Liver (tissue), 9 donors: ENCODE data around the gene HEATR5A. TPM values are rescaled to one million over a fixed set of nuclear protein-coding genes. Genes with fewer than 3 reads are reported as not detected.

Experiments used
- DNase-seq: peaks from one replicate; pipeline ENCODE4 v3.0.0-alpha.2; 2017; ENCODE audit warnings: low spot score
- H3K27ac ChIP-seq, 2 donors: one replicate each; pipeline ENCODE4 v1.7.0; 2013; ENCODE audit warnings: inconsistent platforms in 2 of 2, low read length in 2 of 2, control low read depth in 1 of 2, low read depth in 1 of 2, mild to moderate bottlenecking in 1 of 2
- H3K27me3 ChIP-seq, 4 donors: one replicate each; pipeline versions ENCODE4 v1.6.1 to v1.7.0; 2013; ENCODE audit warnings: low read length in 3 of 4, inconsistent platforms in 1 of 4, mild to moderate bottlenecking in 1 of 4, moderate library complexity in 1 of 4; ENCODE audit not compliant: control insufficient read depth in 4 of 4, insufficient read depth in 4 of 4
- H3K36me3 ChIP-seq, 4 donors: one replicate each; pipeline versions ENCODE4 v1.6.1 to v1.7.0; 2013; ENCODE audit warnings: low read length in 3 of 4, mild to moderate bottlenecking in 3 of 4, low read depth in 1 of 4, moderate library complexity in 1 of 4; ENCODE audit not compliant: control insufficient read depth in 4 of 4, insufficient read depth in 3 of 4
- H3K4me1 ChIP-seq, 4 donors: one replicate each; pipeline versions ENCODE4 v1.6.1 to v1.7.0; 2013; ENCODE audit warnings: low read length in 3 of 4, mild to moderate bottlenecking in 3 of 4, moderate library complexity in 1 of 4; ENCODE audit not compliant: control insufficient read depth in 4 of 4, insufficient read depth in 4 of 4
- H3K4me3 ChIP-seq, 3 donors: one replicate each; pipeline versions ENCODE4 v1.6.1 to v1.7.0; 2013; ENCODE audit warnings: low read length in 3 of 3, control low read depth in 1 of 3, low read depth in 1 of 3, mild to moderate bottlenecking in 1 of 3
- H3K9ac ChIP-seq, 2 donors: one replicate each; pipeline ENCODE4 v1.7.0; 2013; ENCODE audit warnings: low read length in 2 of 2, mild to moderate bottlenecking in 2 of 2, moderate library complexity in 2 of 2, control low read depth in 1 of 2, low read depth in 1 of 2
- H3K9me3 ChIP-seq, 4 donors: one replicate each; pipeline versions ENCODE4 v1.6.1 to v1.7.0; 2013; ENCODE audit warnings: low read length in 3 of 4; ENCODE audit not compliant: control insufficient read depth in 4 of 4
- ATF3 ChIP-seq: IDR thresholded peaks from 2 replicates; pipeline ENCODE4 v1.6.1; 2016; ENCODE audit warnings: antibody characterized with exemption
- CTCF ChIP-seq: fragments of 150-350 bp; IDR thresholded peaks from 2 replicates; pipeline ENCODE4 v1.5.1; 2017; ENCODE audit warnings: improper control_type of control experiment, low read depth, low read length; ENCODE audit not compliant: missing input control
- EGR1 ChIP-seq, 2 donors: IDR thresholded peaks; 2 replicates each; pipeline ENCODE4 v1.6.1; 2016 to 2018; ENCODE audit warnings: antibody characterized with exemption in 2 of 2, low read depth in 2 of 2
- FOXA1 ChIP-seq: IDR thresholded peaks from 2 replicates; pipeline ENCODE4 v1.6.1; 2016; ENCODE audit warnings: antibody characterized with exemption
- FOXA2 ChIP-seq: IDR thresholded peaks from 2 replicates; pipeline ENCODE4 v1.6.1; 2016; ENCODE audit warnings: antibody characterized with exemption
- GABPA ChIP-seq, 2 donors: IDR thresholded peaks in 1 of 2; conservative IDR thresholded peaks in 1 of 2; 2 replicates each; pipeline ENCODE4 v1.6.1; 2016; ENCODE audit warnings: antibody characterized with exemption in 2 of 2, mild to moderate bottlenecking in 1 of 2, moderate library complexity in 1 of 2
- HNF4A ChIP-seq, 2 donors: conservative IDR thresholded peaks; 2 replicates each; pipeline ENCODE4 v1.6.1; 2016; ENCODE audit warnings: antibody characterized with exemption in 2 of 2, mild to moderate bottlenecking in 2 of 2
- HNF4G ChIP-seq: IDR thresholded peaks from 2 replicates; pipeline ENCODE4 v1.6.1; 2016; ENCODE audit warnings: antibody characterized with exemption
- JUND ChIP-seq, 2 donors: IDR thresholded peaks; 2 replicates each; pipeline ENCODE4 v1.6.1; 2016; ENCODE audit warnings: antibody characterized with exemption in 2 of 2
- MAX ChIP-seq: IDR thresholded peaks from 2 replicates; pipeline ENCODE4 v1.6.1; 2016; ENCODE audit warnings: antibody characterized with exemption
- NR2F2 ChIP-seq: IDR thresholded peaks from 2 replicates; pipeline ENCODE4 v1.6.1; 2016; ENCODE audit warnings: antibody characterized with exemption
- RAD21 ChIP-seq, 2 donors: IDR thresholded peaks; 2 replicates each; pipeline ENCODE4 v1.6.1; 2016; ENCODE audit warnings: antibody characterized with exemption in 2 of 2, mild to moderate bottlenecking in 2 of 2
- REST ChIP-seq: IDR thresholded peaks from 2 replicates; pipeline ENCODE4 v1.6.1; 2016; ENCODE audit warnings: antibody characterized with exemption, mild to moderate bottlenecking
- RXRA ChIP-seq, 2 donors: IDR thresholded peaks; 2 replicates each; pipeline ENCODE4 v1.6.1; 2017 to 2018; ENCODE audit warnings: antibody characterized with exemption in 2 of 2, mild to moderate bottlenecking in 1 of 2
- SP1 ChIP-seq: IDR thresholded peaks from 2 replicates; pipeline ENCODE4 v1.6.1; 2018; ENCODE audit warnings: antibody characterized with exemption, mild to moderate bottlenecking
- TAF1 ChIP-seq: conservative IDR thresholded peaks from 2 replicates; pipeline ENCODE4 v1.6.1; 2016; ENCODE audit warnings: antibody characterized with exemption, mild to moderate bottlenecking
- YY1 ChIP-seq: IDR thresholded peaks from 2 replicates; pipeline ENCODE4 v1.6.1; 2016; ENCODE audit warnings: antibody characterized with exemption, mild to moderate bottlenecking
- ZBTB33 ChIP-seq: IDR thresholded peaks from 2 replicates; pipeline ENCODE4 v1.6.1; 2016; ENCODE audit warnings: antibody characterized with exemption
- WGBS: extraction: QIAGEN DNeasy Blood & Tissue Kit; methylation state at CpG from one replicate; pipeline ENCODE4 v1.1.7; 2013; 5-methylcytosine and 5-hydroxymethylcytosine counted together
- polyA plus RNA-seq, 2 donors: library from polyadenylated mRNA; stranded (reverse) in 1 of 2; unstranded in 1 of 2; fragments of 200-250 nt in 1 of 2; fragments of >200 nt in 1 of 2; fragmentation: Nextera tagmentation in 1 of 2; extraction: Ambion mirVana in 1 of 2; gene quantifications; one replicate each; pipeline versions ENCODE4 v1.2.1 to v1.2.3, GENCODE V29; 2013 to 2015
- total RNA-seq, 2 donors: library from RNA; depleted of rRNA; stranded (reverse); fragments of >200 nt; gene quantifications; one replicate each; pipeline ENCODE4 v1.2.3, GENCODE V29; 2014
- donor health status: healthy.
- donor health status: healthy.
- donor health status: healthy.
- donor health status: healthy.
- donor health status: healthy.

The HEATR5A gene
- total and polyA plus RNA-seq, 4 donors, result 7.3 to 22.8 (median 10.1) TPM

- TF ChIP-seq ATF3 (no peak), ZBTB33 (no peak), HNF4G (no peak), MAX (no peak), NR2F2 (no peak), RAD21 (IDR thresholded peaks at IDR 0.05) (no peak), FOXA2 (no peak), REST (no peak), JUND (IDR thresholded peaks at IDR 0.05) (no peak), HNF4A (conservative IDR thresholded peaks at IDR 0.05) (no peak), GABPA (IDR thresholded peaks at IDR 0.05 in 1 of 2, conservative IDR thresholded peaks at IDR 0.05 in 1 of 2) (no peak), FOXA1 (no peak), TAF1 (no peak), RXRA (IDR thresholded peaks at IDR 0.05) (no peak), YY1 (no peak)
- Histone ChIP-seq H3K27me3 (no peaks in the 10 kb centered on the region), H3K4me1 (no peaks in the 10 kb centered on the region), H3K9ac (no peak overlapping the region), H3K36me3 (no peaks in the 10 kb centered on the region), H3K4me3 (no peak overlapping the region), H3K27ac (no peak overlapping the region), H3K9me3 (no peaks in the 10 kb centered on the region)
- WGBS, result 71% methylated on average over 2 of the region's 2 CpGs
- DNase-seq, result no peak
Measured at GRCh38 chr14:31426663-31427062, 6.3 kb upstream of the HEATR5A start.

GRCh38 chr14:31425905-31426304 lies 5.6 kb upstream of the HEATR5A start:
- Histone ChIP-seq H3K27me3 (no peaks in the 10 kb centered on the region), H3K9me3 (no peaks in the 10 kb centered on the region), H3K27ac (no peak overlapping the region), H3K9ac (no peak overlapping the region), H3K4me1 (peaks cover 0 to under 1% (median under 1%) of the 10 kb centered on the region in 4 donors), H3K36me3 (no peaks in the 10 kb centered on the region), H3K4me3 (no peak overlapping the region)
- DNase-seq, result no peak
- TF ChIP-seq CTCF (no peak), FOXA1 (no peak), EGR1 (IDR thresholded peaks at IDR 0.05; ENCODE audit: low read depth in 2 of 2) (no peak), NR2F2 (no peak), RXRA (IDR thresholded peaks at IDR 0.05) (no peak), ATF3 (no peak), HNF4A (conservative IDR thresholded peaks at IDR 0.05) (no peak), SP1 (no peak), HNF4G (no peak), MAX (no peak), ZBTB33 (no peak), RAD21 (IDR thresholded peaks at IDR 0.05) (no peak), GABPA (IDR thresholded peaks at IDR 0.05 in 1 of 2, conservative IDR thresholded peaks at IDR 0.05 in 1 of 2) (no peak), JUND (IDR thresholded peaks at IDR 0.05) (no peak), TAF1 (no peak)
